ENCODE data around the gene L3MBTL4.

DNA sequence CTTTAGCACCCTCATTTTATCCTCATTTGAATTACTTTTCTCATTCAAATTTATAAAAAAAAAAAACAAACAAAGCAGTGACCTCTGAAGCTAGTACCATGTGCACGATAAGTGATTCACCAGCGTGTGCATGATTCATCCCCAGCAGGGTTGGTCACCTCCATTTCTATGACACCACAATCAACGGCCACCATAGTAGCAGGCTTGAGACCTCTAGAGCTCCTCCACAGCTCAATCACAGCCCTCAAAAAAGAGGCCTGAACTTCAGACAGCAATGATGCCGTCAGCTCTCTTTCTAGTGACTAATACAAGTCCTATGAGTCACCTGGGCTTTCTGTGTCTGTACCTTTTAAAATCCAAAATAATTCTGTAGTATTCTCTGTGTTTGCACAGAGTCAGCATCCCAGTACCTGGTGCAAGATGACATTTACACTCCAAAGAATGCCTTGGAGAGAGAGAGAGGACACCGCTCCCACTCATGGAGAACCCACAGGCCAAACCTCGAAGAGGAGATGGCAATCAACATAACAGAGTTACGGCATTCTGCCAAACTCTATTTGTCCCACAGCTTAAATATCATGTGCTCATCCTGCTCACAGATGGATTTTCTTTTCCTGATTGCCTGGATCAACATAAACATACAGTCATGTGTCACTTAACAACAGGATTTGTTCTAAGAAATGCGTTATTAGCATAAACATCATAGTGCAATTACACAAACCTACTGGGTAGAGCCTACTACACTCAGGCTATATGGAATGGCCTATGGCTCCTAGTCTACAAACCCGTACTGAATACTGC lies 58.7 kb downstream of the L3MBTL4 start:
- TF ChIP-seq, protein P1, sequence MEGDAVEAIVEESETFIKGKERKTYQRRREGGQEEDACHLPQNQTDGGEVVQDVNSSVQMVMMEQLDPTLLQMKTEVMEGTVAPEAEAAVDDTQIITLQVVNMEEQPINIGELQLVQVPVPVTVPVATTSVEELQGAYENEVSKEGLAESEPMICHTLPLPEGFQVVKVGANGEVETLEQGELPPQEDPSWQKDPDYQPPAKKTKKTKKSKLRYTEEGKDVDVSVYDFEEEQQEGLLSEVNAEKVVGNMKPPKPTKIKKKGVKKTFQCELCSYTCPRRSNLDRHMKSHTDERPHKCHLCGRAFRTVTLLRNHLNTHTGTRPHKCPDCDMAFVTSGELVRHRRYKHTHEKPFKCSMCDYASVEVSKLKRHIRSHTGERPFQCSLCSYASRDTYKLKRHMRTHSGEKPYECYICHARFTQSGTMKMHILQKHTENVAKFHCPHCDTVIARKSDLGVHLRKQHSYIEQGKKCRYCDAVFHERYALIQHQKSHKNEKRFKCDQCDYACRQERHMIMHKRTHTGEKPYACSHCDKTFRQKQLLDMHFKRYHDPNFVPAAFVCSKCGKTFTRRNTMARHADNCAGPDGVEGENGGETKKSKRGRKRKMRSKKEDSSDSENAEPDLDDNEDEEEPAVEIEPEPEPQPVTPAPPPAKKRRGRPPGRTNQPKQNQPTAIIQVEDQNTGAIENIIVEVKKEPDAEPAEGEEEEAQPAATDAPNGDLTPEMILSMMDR (IDR thresholded peaks at IDR 0.05): no peak
- TF ChIP-seq POLR2A (IDR thresholded peaks at IDR 0.05): no peak
